OCI-LY3 (cell line): ENCODE results near the gene HOXB1.
A peak's percentile ranks its signal among the peaks of the same experiment; 100 is the strongest.
"Not testable (repeated sequence)": the region's sequence is repeated elsewhere in the genome, so short reads cannot be mapped to it uniquely, and the experiment has no call there.

Experiments used
- H2AFZ ChIP-seq: fragments of 200-600, 300-600 bp; shearing (Covaris generic); 2 replicates; pipeline ENCODE4 v1.6.0; 2014; ENCODE audit warnings: antibody characterized with exemption, low read depth, low read length
- H3K27ac ChIP-seq: fragments of 200-600, 300-600 bp; sonication (generic); 2 replicates; pipeline ENCODE4 v1.5.1; 2014; ENCODE audit warnings: mild to moderate bottlenecking, low read length, moderate library complexity, mixed read lengths
- H3K27me3 ChIP-seq: fragments of 200-600, 300-600 bp; sonication (generic); 2 replicates; pipeline ENCODE4 v1.6.1; 2014; ENCODE audit warnings: low read depth, low read length, mixed read lengths
- H3K36me3 ChIP-seq: fragments of 200-600, 300-600 bp; sonication (generic); replicated peaks from 2 replicates; pipeline ENCODE3; 2014; ENCODE audit warnings: low read depth, low read length, mixed read lengths
- H3K4me1 ChIP-seq: fragments of 300-600, 200-600 bp; sonication (generic); 2 replicates; pipeline ENCODE4 v1.6.1; 2014; ENCODE audit warnings: low read length, mixed read lengths
- H3K4me2 ChIP-seq: fragments of 200-600, 300-600 bp; sonication (generic); 2 replicates; pipeline ENCODE4 v1.6.1; 2014; ENCODE audit warnings: low read length, mixed read lengths
- H3K4me3 ChIP-seq: fragments of 300-600, 200-600 bp; sonication (generic); 2 replicates; pipeline ENCODE4 v1.5.1; 2014; ENCODE audit warnings: antibody characterized with exemption, mild to moderate bottlenecking, low read length, moderate library complexity
- H3K79me2 ChIP-seq: fragments of 300-600, 200-600 bp; shearing (Covaris generic); 2 replicates; pipeline ENCODE4 v1.6.1; 2014; ENCODE audit warnings: mild to moderate bottlenecking, low read length, mixed read lengths
- H3K9ac ChIP-seq: fragments of 300-600, 200-600 bp; shearing (Covaris generic); 2 replicates; pipeline ENCODE4 v1.6.0; 2014; ENCODE audit warnings: mild to moderate bottlenecking, low read length, moderate library complexity
- H3K9me3 ChIP-seq: fragments of 200-600, 300-600 bp; shearing (Covaris generic); 2 replicates; pipeline ENCODE4 v1.6.1; 2014; ENCODE audit warnings: low read length, mixed read lengths; ENCODE audit not compliant: insufficient read depth
- H4K20me1 ChIP-seq: fragments of 200-600, 300-600 bp; sonication (generic); 2 replicates; pipeline ENCODE4 v1.6.1; 2016; ENCODE audit warnings: low read length, mixed read lengths; ENCODE audit not compliant: insufficient read depth
- EZH2phosphoT487 ChIP-seq: fragments of 200-600 bp; shearing (Covaris generic); IDR thresholded peaks from 2 replicates; pipeline ENCODE4 v1.6.1; 2018; ENCODE audit warnings: antibody characterized with exemption, mixed run types, low read depth
- TF ChIP-seq, protein P1 (sequence below): fragments of 200-600, 300-600 bp; sonication (generic); IDR thresholded peaks from 2 replicates; pipeline ENCODE4 v1.5.1; 2014; ENCODE audit warnings: antibody characterized with exemption, low read length, low read depth

HOXB1 gene

DNA sequence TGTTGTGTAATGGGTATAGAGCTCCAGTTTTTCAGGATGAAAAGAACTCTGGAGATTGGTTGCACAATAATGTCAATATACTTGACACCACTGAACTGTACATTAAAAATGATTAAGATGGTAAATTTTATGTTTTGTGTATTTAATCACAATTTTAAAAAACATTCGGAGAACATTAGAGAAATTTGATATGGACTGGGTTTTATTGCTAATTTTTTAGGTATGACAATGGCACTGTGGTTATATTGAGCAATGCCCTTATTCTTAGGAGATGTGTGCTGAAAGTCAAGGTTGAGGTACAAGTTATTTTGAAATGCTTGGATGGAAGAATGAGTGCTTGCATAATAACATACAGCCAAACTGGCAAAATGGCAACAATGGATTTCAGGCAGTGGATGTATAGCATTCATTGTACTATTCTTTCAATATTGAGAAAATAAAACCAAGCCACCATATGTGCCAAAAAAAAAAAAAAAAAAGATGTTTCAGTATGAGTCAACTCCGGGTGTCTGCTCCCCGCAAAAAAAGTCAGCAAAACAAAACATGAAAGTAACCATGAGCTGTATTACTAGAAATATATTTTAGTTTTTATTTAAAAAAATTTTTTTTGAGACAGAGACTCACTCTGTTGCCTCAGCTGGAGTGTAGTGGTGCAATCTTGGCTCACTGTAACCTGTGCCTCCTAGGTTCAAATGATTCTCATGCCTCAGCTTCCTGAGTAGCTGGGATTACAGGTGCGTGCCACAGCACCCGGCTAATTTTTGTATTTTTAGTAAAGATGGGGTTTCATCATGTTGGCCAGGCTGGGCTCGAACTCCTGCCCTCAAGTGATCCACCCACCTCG lies 19.8 kb downstream of the HOXB1 start:
- H3K27ac ChIP-seq = peak overlapping the region; percentile 95
- peak overlapping the region; percentile 68 for H3K9ac ChIP-seq
- TF ChIP-seq, protein P1, sequence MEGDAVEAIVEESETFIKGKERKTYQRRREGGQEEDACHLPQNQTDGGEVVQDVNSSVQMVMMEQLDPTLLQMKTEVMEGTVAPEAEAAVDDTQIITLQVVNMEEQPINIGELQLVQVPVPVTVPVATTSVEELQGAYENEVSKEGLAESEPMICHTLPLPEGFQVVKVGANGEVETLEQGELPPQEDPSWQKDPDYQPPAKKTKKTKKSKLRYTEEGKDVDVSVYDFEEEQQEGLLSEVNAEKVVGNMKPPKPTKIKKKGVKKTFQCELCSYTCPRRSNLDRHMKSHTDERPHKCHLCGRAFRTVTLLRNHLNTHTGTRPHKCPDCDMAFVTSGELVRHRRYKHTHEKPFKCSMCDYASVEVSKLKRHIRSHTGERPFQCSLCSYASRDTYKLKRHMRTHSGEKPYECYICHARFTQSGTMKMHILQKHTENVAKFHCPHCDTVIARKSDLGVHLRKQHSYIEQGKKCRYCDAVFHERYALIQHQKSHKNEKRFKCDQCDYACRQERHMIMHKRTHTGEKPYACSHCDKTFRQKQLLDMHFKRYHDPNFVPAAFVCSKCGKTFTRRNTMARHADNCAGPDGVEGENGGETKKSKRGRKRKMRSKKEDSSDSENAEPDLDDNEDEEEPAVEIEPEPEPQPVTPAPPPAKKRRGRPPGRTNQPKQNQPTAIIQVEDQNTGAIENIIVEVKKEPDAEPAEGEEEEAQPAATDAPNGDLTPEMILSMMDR = no peak
- TF ChIP-seq EZH2phosphoT487 = no peak
- no peaks in the 10 kb centered on the region for H4K20me1 ChIP-seq
- H3K9me3 ChIP-seq = no peaks in the 10 kb centered on the region
- H3K36me3 ChIP-seq = no peaks in the 10 kb centered on the region
- peak overlapping the region; percentile 67 for H3K4me2 ChIP-seq
- peak overlapping the region; percentile 31 for H3K4me3 ChIP-seq
- H2AFZ ChIP-seq = no peak overlapping the region
- peaks cover 76% of the 10 kb centered on the region for H3K4me1 ChIP-seq
- H3K79me2 ChIP-seq = no peaks in the 10 kb centered on the region
- H3K27me3 ChIP-seq = no peaks in the 10 kb centered on the region

DNA sequence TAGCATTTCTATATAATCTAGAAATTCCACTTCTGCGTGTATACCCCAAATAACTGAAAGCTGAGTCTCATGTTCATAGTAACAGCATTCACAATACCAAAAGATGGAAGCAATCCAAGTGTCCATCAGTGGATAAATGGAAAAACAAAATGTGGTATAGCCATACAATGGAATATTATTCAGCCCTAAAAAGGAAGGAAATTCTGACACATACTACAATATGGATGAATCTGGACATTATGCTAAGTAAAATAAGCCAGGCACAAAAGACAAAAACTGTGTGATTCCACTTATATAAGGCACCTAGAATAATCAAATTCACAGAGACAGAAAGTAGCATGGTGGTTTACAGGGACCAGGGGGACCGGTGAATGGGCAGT lies 20.4 kb downstream of the HOXB1 start:
- TF ChIP-seq, protein P1 = no peak
- no peak for TF ChIP-seq EZH2phosphoT487
- H3K4me2 ChIP-seq = peak overlapping the region; percentile 67
- H3K27ac ChIP-seq = peak overlapping the region; percentile 95
- no peak overlapping the region for H2AFZ ChIP-seq
- no peaks in the 10 kb centered on the region for H3K79me2 ChIP-seq
- no peaks in the 10 kb centered on the region for H3K9me3 ChIP-seq
- peaks cover 76% of the 10 kb centered on the region for H3K4me1 ChIP-seq
- H3K9ac ChIP-seq = peak overlapping the region; percentile 57
- no peaks in the 10 kb centered on the region for H4K20me1 ChIP-seq
- no peaks in the 10 kb centered on the region for H3K27me3 ChIP-seq
- H3K36me3 ChIP-seq = no peaks in the 10 kb centered on the region
- H3K4me3 ChIP-seq = no peak overlapping the region

DNA sequence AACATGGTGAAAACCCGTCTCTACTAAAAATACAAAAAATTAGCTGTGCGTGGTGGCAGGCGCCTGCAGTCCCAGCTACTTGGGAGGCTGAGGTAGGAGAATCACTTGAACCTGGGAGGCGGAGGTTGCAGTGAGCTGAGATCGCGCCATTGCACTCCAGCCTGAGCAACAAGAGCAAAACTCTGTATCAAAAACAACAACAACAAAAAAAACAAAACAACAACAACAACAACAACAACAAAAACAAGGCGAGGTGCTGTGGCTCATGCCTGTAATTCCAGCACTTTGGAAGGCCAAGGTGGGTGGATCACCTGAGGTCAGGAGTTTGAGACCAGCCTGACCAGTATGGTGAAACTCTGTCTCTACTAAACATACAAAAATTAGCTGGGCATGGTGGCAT lies 21.1 kb downstream of the HOXB1 start:
- H3K79me2 ChIP-seq, H3K4me2 ChIP-seq, H4K20me1 ChIP-seq, H3K9ac ChIP-seq, H2AFZ ChIP-seq, H3K9me3 ChIP-seq, H3K27ac ChIP-seq, H3K36me3 ChIP-seq, H3K4me3 ChIP-seq, H3K27me3 ChIP-seq: not testable (repeated sequence)
- peaks cover 74% of the 10 kb centered on the region for H3K4me1 ChIP-seq

DNA sequence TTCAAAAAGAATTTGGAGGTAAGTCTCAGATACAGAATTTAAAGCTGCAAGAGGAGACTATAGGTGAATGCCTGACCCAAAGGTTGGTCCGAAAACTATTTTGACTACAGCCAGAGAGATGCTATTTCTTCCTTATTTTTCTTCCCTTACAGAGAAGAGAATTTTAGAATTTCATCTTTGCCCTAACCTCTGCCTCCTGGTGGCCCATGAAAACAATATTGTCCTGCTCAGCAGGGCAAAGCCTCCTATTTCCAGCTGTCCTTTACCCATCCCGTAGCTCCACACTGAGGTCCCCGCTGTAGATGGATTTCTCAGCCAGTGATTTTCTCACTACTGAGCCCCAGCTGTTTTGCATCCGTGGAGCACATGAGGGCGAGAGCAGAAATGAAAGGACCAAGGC lies 24.6 kb downstream of the HOXB1 start:
- Histone ChIP-seq H3K4me1 (peaks cover 53% of the 10 kb centered on the region), H3K36me3 (no peaks in the 10 kb centered on the region), H2AFZ (peak overlapping the region; percentile 49; the same call in 1 of the 2 replicates), H4K20me1 (no peaks in the 10 kb centered on the region), H3K4me3 (peak overlapping the region; percentile 13; the same call in 1 of the 2 replicates), H3K27me3 (no peaks in the 10 kb centered on the region), H3K9me3 (no peaks in the 10 kb centered on the region), H3K9ac (peak overlapping the region; percentile 38), H3K27ac (peak overlapping the region; percentile 33), H3K79me2 (no peaks in the 10 kb centered on the region), H3K4me2 (peak overlapping the region; percentile 60)
- TF ChIP-seq, protein P1 = peak; percentile 24; the same call in 1 of the 2 replicates
- TF ChIP-seq EZH2phosphoT487 = no peak
